GM21786 (cell line): ENCODE results near the gene CNR2.
A peak's percentile ranks its signal among the peaks of the same experiment; 100 is the strongest.
"Not testable (repeated sequence)": the region's sequence is repeated elsewhere in the genome, so short reads cannot be mapped to it uniquely, and the experiment has no call there.

Experiments used
- ATAC-seq: cut with Tn5 transposase; IDR thresholded peaks from one replicate; pipeline ENCODE4 v1.9.1; 2021; ENCODE audit not compliant: unreplicated experiment

CNR2 gene

DNA sequence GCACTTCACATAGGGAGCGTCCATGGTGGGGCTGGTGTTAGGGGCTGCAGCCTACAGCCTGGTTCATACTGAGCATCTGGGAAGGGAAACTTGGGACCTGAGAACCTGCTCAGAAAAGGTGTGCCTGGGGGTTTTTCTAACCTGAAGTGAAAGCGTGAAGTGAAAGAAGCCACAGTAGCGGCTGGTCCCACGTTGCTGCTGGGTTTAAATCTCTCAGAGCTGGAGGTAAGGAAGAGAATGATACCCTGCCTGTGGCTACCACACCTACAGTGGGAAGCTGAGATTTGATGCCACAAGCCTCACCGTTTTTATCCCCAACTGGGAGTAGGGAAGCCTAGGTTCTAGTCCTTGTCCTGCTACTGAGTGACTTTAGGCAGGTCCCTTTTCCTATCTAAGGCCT is 24.1 kb downstream of the CNR2 start:
- no peak for ATAC-seq

DNA sequence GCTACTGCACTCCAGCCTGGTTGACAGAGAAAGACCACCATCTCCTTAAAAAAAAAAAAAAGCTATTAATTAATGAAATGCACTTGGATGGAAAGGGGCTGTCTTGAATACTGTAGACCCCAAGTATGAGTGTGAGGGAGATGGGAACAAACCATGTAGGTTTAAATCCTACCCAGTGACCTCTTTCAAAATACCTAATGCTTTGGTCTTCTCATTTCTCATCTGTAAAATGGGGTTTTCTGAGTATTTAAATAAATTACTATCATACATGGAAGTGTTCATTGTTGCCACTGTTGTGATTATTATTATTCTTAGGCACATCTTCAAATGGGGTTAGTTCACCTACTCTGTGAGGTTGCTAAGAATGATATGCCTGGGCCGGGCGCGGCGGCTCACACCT is 27.9 kb downstream of the CNR2 start:
- ATAC-seq = no peak

DNA sequence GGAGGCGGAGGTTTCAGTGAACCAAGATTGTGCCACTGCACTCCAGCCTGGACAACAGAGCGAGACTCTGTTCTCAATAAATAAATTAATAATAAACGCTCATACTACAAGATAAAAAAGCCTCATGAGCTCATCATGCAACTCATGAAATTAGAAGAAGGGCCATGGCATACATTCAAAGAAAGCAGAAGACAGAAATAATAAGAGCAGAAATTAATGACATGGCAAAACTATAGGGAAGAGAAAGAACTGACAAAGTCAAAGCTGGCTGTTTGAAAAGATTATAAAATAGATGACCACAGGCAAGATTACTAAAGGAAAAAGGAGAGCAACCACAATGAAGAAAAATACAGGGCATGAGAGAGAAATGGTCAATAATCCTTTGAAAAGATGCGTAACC is 30.4 kb downstream of the CNR2 start:
- no peak for ATAC-seq

DNA sequence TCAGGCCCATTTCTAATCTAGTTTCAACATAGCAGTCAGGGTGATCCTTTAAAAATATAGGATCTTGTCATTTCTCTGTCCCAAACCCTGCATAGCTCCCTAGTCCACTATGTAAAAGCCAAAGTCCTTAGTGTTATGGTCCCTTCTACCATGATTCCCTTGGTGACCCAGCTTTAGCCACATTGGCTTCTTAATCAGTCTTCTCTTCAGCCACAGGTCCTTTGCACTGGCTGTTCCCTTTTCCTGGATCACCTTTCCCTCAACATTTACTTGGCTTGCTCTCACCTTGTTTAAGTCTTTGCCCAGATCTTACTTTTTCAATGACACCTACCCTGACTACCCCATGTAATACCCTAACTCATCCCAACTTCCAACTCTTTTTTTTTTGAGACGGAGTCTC is 33.4 kb downstream of the CNR2 start:
- no peak for ATAC-seq

DNA sequence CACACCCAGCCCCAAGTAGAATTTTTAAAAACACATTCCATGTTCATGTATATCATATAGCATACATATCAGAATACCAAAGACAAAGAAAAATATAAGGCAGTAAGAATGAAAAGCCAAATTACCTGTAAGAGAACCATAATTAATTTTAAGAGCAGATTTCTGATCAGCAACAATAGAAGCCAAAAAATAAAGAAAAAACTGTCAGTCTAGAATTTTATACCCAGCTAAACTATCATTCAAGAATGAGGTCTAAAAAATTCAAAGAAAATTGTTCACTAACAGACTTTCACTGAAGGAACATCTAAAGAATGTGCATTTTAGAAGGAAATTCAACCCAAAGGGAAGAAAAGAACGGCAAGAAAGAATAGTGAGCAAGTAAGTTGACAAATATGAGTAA is 34.5 kb downstream of the CNR2 start:
- ATAC-seq = no peak

DNA sequence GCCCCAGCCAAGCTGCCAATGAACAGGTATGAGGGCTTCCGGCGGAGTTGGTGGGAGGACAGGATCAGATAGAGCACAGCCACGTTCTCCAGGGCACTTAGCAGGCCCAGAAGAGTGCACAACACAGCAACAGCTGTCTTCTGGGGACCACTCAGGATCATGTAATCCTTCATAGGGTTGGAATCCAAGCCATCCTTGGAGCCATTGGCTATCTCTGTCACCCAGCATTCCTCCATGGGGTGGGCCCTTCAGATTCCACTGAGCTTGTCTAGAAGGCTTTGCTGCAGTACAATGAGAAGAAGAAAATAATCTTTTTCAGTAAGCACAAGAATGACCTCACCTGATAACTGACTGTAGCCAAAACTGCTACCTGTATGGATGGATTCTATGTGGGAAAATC is 37.8 kb downstream of the CNR2 start:
- no peak for ATAC-seq

DNA sequence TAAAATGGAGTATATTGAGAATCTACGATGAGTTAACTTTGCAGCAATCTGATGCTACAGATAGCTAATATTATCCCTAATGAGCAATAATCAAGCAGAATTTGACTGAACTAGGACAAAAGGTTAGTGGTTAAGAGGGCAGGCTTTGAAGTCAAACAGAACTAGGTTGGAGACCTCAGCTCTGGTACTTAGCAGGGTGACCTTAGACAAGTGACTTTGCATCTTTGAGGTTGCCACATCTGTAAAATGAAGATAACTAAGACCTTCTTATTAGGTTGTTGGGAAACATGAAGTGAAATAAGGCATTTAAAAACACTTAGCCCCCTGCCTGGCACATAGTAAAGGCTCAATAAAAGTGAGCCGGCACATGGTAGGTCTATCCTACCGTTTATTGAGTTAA is 40.7 kb downstream of the CNR2 start:
- ATAC-seq = no peak

DNA sequence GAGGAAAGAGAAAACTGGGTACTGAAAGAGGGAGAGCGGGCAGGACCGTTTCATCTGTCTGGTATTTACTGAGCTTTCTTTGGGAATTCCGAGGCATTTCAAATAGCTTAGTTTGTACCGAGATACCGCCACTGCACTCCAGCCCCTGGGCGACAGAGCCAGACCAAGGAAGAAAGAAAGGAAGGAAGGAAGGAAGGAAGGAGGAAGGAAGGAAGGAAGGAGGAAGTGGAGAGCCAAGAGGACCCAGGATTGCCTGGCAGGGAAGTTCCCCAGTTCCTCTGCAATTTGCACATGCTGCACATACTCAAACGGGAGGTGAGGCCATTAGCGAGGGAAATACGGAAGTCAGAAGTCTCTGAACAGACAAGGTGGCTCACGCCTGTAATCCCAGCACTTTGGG is 44.1 kb downstream of the CNR2 start:
- no peak for ATAC-seq

DNA sequence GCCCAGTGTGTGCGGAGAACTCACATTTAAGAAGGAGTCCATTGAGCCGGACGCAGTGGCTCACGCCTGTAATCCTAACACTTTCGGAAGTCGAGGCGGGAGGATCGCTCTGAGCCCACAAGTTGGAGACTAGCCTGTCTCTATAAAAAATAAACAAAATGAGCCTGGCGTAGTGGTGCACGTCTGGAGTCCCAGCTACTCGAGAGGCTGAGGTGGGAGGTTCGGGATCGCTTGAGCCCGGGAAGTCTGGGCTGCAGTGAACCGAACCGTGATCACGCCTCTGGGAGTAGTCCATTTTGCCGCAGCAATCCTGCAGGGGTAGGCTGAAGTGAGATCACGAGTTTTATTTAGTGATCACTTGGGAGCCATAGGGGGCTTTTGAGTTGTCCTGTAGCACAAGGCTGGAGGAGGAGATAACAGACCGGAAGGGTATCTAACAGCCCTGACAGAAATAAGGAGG is 44.6 kb downstream of the CNR2 start:
- peak; percentile 7 for ATAC-seq

DNA sequence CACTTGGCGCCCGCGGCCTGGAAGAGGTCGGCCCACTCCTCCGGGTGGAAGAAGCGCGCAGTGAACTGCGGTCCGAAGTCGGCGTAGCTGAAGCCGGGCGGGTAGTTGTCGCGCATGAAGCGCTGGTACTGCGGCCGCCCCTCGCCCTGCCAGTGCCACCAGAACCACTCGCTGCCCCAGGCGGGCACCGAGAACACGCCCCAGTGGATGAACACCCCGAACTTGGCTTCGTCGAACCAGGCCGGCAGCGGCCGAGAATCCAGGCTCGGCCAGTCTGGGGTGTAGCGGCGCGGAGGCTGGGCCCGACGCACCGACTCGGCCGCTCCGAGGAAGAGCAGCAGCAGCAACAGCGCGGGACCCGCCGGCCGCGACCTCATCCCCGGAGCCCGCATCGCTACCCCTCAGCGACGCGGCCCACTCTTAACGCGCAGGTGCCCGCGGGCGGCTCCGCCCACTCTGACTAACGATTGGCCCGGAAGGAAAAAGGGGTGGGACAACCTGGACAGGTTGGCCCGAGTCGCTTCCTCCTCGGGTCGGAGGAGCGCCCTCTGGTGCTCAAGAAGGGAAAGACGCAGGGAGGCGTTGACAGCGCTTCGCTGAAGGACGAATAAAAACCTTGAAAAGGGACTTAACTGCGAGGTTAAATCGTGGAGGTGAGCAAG is 45.1 kb downstream of the CNR2 start, which contains the start of gene FUCA1:
TSS of gene FUCA1 (minus strand) at position 396 of the 662 bp plus-strand sequence. CDS start at position 392, 4 bp downstream.
- ATAC-seq = peak; percentile 93

DNA sequence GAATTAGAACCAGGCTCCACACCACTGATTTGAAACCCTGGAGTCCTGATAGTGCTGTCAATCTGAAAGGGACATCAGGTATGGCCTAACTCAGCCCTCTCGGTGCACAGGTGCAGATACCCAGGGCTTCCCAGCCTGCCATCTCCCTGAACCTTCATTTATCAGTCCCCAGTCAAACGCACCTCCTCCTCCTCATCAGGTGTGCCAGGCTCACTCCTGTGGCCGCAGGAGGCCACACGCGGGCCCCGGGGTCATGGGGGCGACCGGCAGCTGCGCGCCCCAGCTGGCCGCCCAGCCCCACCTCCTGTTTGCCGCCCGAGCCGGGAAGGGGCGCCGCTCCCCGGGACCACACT is 45.6 kb downstream of the CNR2 start:
- no peak for ATAC-seq

DNA sequence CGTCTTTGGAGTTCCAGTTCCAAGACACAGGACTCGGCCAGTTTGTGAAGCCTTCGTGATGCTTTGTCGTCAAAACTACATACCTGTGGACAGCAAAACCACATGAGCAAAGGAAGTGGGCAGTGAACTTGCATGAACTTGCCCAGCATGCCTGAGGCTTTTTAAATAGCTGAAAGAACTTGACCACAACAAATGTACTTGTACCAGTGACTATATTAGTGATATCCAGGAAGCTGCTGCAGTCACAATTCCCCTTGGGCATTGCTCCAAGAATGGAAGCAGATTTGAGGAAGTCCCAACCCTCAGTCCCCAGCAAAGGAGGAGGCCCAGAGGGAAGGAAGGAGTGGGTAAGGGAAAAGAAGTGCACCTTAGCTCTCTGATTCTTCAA is 47.6 kb downstream of the CNR2 start:
- no peak for ATAC-seq

DNA sequence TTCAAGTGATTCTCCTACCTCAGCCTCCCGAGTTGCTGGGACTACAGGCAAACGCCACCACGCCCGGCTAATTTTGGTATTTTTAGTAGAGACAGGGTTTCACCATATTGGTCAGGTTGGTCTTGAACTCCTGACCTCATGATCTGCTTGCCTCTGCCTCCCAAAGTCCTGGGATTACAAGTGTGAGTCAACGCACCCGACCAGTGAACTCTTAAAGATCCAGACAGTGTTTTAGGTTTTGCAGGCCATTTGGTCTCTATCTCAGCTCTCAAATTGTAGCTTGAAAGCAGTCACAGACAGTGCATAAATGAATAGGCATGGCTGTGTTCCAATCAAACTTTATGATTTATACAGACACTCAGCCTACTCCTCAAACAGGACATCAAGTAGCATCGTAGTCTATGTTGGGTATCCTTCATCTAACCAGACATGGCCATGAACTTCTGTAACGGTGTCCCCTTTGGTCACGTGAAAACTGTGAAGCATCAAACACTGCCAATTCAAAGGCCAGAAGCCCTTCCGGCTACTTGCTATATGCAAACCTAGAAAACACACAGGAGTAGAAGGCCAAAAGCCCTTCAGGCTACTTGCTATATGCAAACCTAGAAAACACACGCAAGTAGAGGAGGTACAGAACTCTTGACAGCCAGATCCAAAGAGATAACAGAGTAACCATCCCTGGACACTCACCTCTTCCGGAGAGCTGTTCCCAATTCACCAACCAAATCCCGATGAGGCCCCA is 48.2 kb downstream of the CNR2 start:
- ATAC-seq = no peak

DNA sequence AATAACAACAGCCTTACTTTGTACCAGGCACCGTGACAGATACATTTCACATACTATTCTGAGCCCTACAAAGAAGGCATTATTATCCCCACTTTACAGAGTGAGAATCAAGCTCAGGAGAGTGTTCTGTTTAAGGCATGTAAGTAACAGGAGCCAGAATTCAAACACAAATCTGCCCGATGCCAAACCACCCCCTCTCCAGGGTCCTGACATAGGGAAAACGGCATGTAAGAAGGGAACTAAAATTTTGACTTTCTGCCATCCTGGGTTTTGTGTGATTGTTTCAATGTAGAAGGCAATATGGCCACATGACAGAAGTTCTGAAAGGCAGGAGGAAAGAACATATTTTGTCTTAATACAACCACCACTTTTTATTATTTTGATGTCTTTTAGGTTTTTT is 50.5 kb downstream of the CNR2 start:
- no peak for ATAC-seq

DNA sequence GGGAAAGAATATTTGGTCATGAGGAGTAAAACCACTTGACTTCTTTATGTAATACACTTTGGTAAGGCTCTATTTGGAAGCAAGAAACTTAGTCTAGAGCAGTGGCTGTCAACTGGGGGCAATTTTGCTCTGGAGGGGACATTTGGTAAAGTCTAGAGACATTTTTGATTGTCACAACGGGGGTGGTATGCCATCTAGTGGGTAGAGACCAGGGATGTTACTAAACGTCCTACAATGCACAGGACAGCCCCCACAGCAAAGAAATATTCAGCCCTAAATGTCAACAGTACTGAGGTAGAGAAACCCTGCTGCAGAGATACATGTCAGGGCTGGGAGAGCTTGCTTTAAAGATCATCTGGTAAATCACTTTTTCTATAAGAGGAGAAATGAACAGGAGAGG is 58.6 kb downstream of the CNR2 start:
- no peak for ATAC-seq

DNA sequence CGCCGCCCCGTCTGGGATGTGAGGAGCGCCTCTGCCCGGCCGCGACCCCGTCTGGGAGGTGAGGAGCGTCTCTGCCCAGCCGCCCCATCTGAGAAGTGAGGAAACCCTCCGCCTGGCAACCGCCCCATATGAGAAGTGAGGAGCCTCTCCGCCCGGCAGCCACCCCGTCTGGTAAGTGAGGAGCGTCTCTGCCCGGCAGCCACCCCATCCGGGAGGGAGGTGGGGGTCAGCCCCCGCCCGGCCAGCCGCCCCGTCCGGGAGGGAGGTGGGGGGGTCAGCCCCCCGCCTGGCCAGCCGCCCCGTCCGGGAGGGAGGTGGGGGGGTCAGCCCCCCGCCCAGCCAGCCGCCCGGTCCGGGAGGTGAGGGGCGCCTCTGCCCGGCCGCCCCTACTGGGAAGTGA is 60.0 kb downstream of the CNR2 start:
- not testable (repeated sequence) for ATAC-seq

DNA sequence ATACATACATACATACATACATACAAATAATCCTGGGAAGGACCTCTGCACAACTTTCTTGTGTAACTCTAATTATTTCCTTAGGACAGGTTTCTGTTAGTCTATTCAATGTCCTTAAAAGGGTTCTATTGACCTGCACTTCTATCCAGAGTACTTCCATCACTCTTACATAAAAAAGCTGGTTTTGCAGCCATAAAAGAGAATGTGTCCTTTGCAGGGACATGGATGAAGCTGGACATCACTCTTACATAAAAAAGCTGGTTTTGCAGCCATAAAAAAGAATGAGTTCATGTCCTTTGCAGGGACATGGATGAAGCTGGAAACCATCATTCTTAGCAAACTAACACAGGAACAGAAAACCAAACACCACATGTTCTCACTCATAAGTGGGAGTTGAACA is 61.8 kb downstream of the CNR2 start:
- not testable (repeated sequence) for ATAC-seq

DNA sequence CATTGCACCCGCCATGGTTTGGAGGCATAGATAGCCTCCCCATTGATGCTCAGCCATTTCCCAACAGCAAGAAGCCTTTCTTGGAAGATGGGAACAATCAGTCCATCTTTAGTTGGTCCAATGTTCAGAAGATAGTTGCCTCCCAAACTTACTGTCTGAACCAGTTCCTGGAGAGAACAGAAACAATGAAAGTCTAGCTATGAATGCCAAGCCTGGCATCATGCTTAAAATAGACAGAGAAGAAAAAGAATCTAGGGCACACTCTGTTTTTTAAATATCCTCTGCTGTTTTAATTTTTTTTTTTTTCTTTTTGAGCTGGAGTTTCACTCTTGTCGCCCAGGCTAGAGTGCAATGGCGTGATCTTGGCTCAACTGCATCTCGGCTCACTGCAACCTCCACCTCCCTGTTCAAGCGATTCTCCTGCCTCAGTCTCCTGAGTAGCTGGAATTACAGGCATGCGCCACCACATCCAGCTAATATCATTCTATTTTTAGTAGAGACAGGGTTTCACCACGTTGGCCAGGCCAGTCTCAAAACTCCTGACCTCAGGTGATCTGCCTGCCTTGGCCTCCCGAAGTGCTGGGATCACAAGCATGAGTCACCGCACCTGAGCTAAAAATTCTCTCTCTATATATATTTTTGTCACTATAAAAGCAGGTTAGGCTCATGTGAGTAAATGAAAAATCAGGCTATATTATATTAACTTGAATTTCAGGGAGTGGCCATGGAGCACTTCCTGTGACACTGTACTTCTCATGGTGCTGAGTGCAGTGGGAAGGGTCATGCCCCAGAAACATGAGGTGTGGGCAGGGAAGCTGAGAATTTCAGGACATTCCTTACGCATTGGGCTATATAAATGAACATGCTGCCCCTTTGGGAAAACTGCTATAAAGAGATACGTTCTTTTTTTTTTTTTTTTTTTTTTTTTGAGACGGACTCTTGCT is 64.2 kb downstream of the CNR2 start:
- no peak for ATAC-seq

DNA sequence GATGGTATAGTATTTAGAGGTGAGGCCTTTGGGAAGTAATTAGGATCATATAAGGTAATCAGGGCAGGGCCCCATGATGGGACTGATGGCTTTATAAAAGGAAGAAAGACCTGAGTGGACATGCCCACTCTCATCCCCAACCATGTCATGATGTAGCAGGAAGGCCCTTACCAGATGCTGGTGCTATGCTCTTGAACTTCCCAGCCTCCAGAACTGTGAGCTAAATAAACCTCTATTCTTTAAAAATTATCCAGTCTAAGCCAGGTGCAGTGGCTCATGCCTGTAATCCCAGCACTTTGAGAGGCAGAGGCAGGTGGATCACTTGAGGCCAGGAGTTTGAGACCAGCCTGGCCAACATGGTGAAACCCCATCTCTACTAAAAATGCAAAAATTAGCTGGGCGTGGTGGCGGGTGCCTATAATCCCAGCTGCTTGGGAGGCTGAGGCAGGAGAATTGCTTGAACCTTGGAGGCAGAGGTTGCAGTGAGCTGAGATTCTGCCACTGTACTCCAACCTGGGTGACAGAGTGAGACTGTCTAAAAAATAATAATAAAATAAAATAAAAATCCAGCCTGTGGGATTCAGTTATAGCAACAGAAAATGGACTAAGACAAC is 65.6 kb downstream of the CNR2 start:
- not testable (repeated sequence) for ATAC-seq

DNA sequence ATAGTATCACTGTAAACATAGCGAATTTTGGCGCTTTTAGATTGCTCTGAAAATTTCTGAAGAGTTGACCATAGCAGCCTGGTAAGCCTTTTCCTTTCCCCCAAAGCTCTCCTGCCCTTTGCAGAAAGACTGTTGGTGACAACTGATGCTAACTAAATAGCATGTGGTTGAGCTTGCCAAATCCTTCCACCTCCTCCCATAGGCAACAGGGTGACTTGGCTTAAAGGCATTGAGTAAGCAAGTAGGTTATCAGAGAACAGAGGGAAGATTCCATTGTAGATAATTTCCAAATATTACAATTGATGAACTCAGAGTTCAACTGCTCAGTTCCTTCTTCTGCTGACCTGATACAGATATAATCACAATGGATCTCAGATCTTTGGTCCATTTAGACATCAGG is 68.0 kb downstream of the CNR2 start:
- no peak for ATAC-seq

DNA sequence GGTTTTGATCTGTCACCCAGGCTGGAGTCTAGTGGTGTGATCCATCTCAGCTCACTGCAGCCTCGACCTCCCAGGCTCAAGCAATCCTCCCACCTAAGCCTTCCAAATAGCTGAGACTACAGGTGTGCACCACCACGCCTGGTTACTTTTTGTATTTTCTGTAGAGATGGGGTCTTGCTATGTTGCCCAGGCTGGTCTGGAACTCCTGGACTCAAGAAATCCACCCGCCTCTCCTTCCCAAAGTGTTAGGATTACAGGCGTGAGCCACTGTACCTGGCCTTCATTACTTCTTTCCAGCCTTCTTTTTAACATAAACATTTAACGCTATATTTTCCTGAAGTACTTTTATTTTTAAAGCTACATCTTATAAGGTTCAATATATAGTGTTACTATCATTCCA is 69.5 kb downstream of the CNR2 start:
- ATAC-seq = no peak
